ENCODE results near the gene DDX3X. TPM values are rescaled to one million over a fixed set of nuclear protein-coding genes. Genes with fewer than 3 reads are reported as not detected.
"Not testable (repeated sequence)": the region's sequence is repeated elsewhere in the genome, so short reads cannot be mapped to it uniquely, and the experiment has no call there.

DDX3X gene
- total and polyA plus RNA-seq, 7 experiments from 2014 or later = 209 to 790 (median 295) TPM

DNA sequence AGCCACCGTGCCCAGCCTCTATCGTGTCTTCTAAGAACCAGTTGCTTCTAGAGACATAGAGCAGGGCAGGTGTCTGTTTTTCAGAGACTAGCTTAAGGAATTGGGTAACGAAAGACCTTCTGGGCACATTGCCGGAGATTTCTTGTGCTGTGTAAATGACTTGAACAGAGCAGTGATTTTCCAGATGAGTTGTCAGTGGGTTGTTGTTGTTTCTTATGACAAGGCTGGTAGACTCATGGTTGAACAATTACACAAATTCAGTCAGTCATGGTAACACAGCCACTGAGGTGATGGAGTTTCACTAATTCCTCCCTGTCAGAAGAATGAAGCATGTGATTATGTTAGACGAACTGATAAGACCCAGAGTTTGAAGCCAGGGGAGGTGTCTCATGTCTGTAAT lies 20.5 kb upstream of the DDX3X start:
- no peaks in the 10 kb centered on the region for H3K4me1 ChIP-seq (ENCODE audit: control insufficient read depth in 2 of 2, insufficient read depth in 2 of 2, low read length in 2 of 2)
- no peaks in the 10 kb centered on the region for H3K9me3 ChIP-seq (ENCODE audit: control insufficient read depth in 2 of 3, low read length in 3 of 3)
- peaks cover 0 to 10% (median 0%) of the 10 kb centered on the region in 7 donors for H3K4me1 Mint-ChIP-seq
- H3K27ac Mint-ChIP-seq = no peak overlapping the region
- H3K9me3 Mint-ChIP-seq = no peaks in the 10 kb centered on the region
- H3K27ac ChIP-seq (ENCODE audit: low read depth, low read length) = no peak overlapping the region
- DNase-seq = no peak
- no peak for ATAC-seq
- H3K4me3 ChIP-seq (ENCODE audit: low read length) = no peak overlapping the region
- ChIA-PET CTCF (no interaction called here), POLR2A (interaction anchor here (0.5 kb wide), 1 partner anchor 23 kb away, joined by 5 read pairs; no protein-coding TSS in a partner anchor)
- no peak overlapping the region for H3K4me3 Mint-ChIP-seq
- no peaks in the 10 kb centered on the region for H3K36me3 Mint-ChIP-seq
- H3K27me3 Mint-ChIP-seq = no peaks in the 10 kb centered on the region
- H3K36me3 ChIP-seq (ENCODE audit: control insufficient read depth in 2 of 3, insufficient read depth in 3 of 3, low read length in 3 of 3) = no peaks in the 10 kb centered on the region
- intact Hi-C loops (cut with micrococcal nuclease) = no loop called here
- no peaks in the 10 kb centered on the region for H3K27me3 ChIP-seq (ENCODE audit: control insufficient read depth in 2 of 2, insufficient read depth in 2 of 2, low read length in 2 of 2)

DNA sequence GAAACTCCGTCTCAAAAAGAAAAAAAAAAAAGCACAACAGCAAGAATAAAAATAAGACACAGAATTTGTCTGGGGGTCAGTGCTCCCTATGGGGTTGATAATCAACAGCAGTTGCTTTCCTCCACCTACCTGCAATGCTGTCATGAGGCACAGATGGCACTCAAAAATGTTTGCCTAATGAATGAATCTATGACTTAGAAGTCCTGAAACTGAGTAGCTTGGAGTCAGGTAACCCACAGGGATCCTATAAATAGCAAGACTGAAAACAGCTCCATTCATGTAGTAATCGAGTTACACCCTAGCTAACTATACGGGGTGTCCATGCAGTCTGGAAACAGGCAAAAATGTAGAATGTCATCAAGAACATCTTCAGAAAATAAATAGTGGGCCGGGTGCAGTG lies 19.8 kb upstream of the DDX3X start:
- Mint-ChIP-seq H3K4me1 (peaks cover 0 to 10% (median 0%) of the 10 kb centered on the region in 7 donors), H3K27ac (no peak overlapping the region), H3K36me3 (no peaks in the 10 kb centered on the region), H3K9me3 (no peaks in the 10 kb centered on the region), H3K27me3 (no peaks in the 10 kb centered on the region), H3K4me3 (no peak overlapping the region)
- POLR2A ChIA-PET = no interaction called here
- H3K27ac ChIP-seq (ENCODE audit: low read depth, low read length) = no peak overlapping the region
- H3K4me1 ChIP-seq (ENCODE audit: control insufficient read depth in 2 of 2, insufficient read depth in 2 of 2, low read length in 2 of 2) = no peaks in the 10 kb centered on the region
- no peak overlapping the region for H3K4me3 ChIP-seq (ENCODE audit: low read length)
- DNase-seq = no peak
- H3K27me3 ChIP-seq (ENCODE audit: control insufficient read depth in 2 of 2, insufficient read depth in 2 of 2, low read length in 2 of 2) = no peaks in the 10 kb centered on the region
- intact Hi-C loops (cut with micrococcal nuclease) = no loop called here
- CTCF ChIA-PET = no interaction called here
- ATAC-seq = no peak
- no peaks in the 10 kb centered on the region for H3K36me3 ChIP-seq (ENCODE audit: control insufficient read depth in 2 of 3, insufficient read depth in 3 of 3, low read length in 3 of 3)
- H3K9me3 ChIP-seq (ENCODE audit: control insufficient read depth in 2 of 3, low read length in 3 of 3) = no peaks in the 10 kb centered on the region

- ChIA-PET CTCF (no interaction called here), POLR2A (no interaction called here)
- no peak overlapping the region for H3K4me3 Mint-ChIP-seq
These were observed 19.1 kb upstream of the DDX3X start for GRCh38 chrX:41314881-41315280.

GRCh38 chrX:41316266-41316665 lies 17.7 kb upstream of the DDX3X start:
- CTCF ChIA-PET = interaction anchor here (0.6 kb wide), 1 partner anchor 419 kb away, joined by 3 read pairs; no protein-coding TSS in a partner anchor
- H3K27ac Mint-ChIP-seq; H3K36me3 ChIP-seq (ENCODE audit: control insufficient read depth in 2 of 3, insufficient read depth in 3 of 3, low read length in 3 of 3); H3K27me3 ChIP-seq (ENCODE audit: control insufficient read depth in 2 of 2, insufficient read depth in 2 of 2, low read length in 2 of 2); H3K9me3 ChIP-seq (ENCODE audit: control insufficient read depth in 2 of 3, low read length in 3 of 3); DNase-seq; H3K4me1 Mint-ChIP-seq; intact Hi-C loops (cut with micrococcal nuclease); H3K27me3 Mint-ChIP-seq; POLR2A ChIA-PET; H3K27ac ChIP-seq (ENCODE audit: low read depth, low read length); H3K4me1 ChIP-seq (ENCODE audit: control insufficient read depth in 2 of 2, insufficient read depth in 2 of 2, low read length in 2 of 2); H3K4me3 ChIP-seq (ENCODE audit: low read length); H3K9me3 Mint-ChIP-seq; H3K36me3 Mint-ChIP-seq; H3K4me3 Mint-ChIP-seq; ATAC-seq: not testable (repeated sequence)

More at GRCh38 chrX:41314881-41315280, 19.1 kb upstream of the DDX3X start:
- Mint-ChIP-seq H3K4me1 (peaks cover 0 to 10% (median 0%) of the 10 kb centered on the region in 7 donors), H3K36me3 (no peaks in the 10 kb centered on the region), H3K27me3 (no peaks in the 10 kb centered on the region), H3K27ac (no peak overlapping the region), H3K9me3 (no peaks in the 10 kb centered on the region)
- DNase-seq = no peak
- H3K4me3 ChIP-seq (ENCODE audit: low read length) = no peak overlapping the region
- no peaks in the 10 kb centered on the region for H3K9me3 ChIP-seq (ENCODE audit: control insufficient read depth in 2 of 3, low read length in 3 of 3)
- no peaks in the 10 kb centered on the region for H3K4me1 ChIP-seq (ENCODE audit: control insufficient read depth in 2 of 2, insufficient read depth in 2 of 2, low read length in 2 of 2)
- ATAC-seq = no peak
- no peak overlapping the region for H3K27ac ChIP-seq (ENCODE audit: low read depth, low read length)
- no peaks in the 10 kb centered on the region for H3K36me3 ChIP-seq (ENCODE audit: control insufficient read depth in 2 of 3, insufficient read depth in 3 of 3, low read length in 3 of 3)
- no peaks in the 10 kb centered on the region for H3K27me3 ChIP-seq (ENCODE audit: control insufficient read depth in 2 of 2, insufficient read depth in 2 of 2, low read length in 2 of 2)
- intact Hi-C loops (cut with micrococcal nuclease) = no loop called here

DNA sequence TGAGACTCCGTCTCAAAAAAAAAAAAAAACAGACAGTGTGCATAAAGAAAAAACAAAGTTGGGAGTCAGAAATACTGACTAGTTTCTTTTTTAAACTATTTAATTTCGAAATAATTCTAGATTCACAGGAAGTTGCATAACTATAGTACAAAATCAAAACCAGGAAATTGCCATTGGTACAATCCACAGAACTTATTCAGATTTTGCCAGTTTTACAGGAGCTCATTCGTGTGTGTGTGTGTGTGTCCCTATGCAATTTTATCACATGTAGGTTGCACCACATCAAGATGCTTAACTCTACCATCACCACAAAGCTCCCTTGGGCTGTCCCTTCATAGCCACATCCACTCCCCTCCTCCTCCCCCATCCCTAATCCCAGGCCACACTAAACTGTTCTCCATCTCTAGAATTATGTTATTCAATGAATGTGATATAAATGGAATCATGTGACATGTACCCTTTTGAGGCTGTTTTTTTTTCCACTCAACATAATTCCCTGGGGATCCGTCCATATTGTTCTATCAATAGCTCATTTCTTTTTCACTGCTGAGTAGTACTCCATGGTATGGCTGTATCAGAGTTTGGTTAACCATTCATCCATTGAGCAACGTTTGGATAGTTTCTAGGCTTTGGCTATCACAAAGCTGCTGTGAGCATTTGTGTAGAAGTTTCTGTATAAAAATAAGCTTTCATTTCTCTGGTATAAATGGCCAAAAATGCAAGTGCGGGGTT lies 16.3 kb upstream of the DDX3X start:
- H3K4me3 Mint-ChIP-seq = no peak overlapping the region
- POLR2A ChIA-PET = interaction anchor here (0.6 to 1.0 kb wide), 4 partner anchors 12 to 66 kb away, joined by 3 to 6 read pairs (median 3); partner anchors contain the start of gene DDX3X
- CTCF ChIA-PET = no interaction called here
- no peaks in the 10 kb centered on the region for H3K27me3 Mint-ChIP-seq
- H3K9me3 Mint-ChIP-seq = no peaks in the 10 kb centered on the region
- H3K4me3 ChIP-seq (ENCODE audit: low read length) = no peak overlapping the region
- no peaks in the 10 kb centered on the region for H3K27me3 ChIP-seq (ENCODE audit: control insufficient read depth in 2 of 2, insufficient read depth in 2 of 2, low read length in 2 of 2)
- H3K36me3 ChIP-seq (ENCODE audit: control insufficient read depth in 2 of 3, insufficient read depth in 3 of 3, low read length in 3 of 3) = no peaks in the 10 kb centered on the region
- H3K9me3 ChIP-seq (ENCODE audit: control insufficient read depth in 2 of 3, low read length in 3 of 3) = no peaks in the 10 kb centered on the region
- intact Hi-C loops (cut with micrococcal nuclease) = no loop called here
- H3K36me3 Mint-ChIP-seq = no peaks in the 10 kb centered on the region
- ATAC-seq (no peak), DNase-seq (no peak)
- H3K27ac ChIP-seq (ENCODE audit: low read depth, low read length) = no peak overlapping the region
- H3K27ac Mint-ChIP-seq = no peak overlapping the region
- no peaks in the 10 kb centered on the region for H3K4me1 ChIP-seq (ENCODE audit: control insufficient read depth in 2 of 2, insufficient read depth in 2 of 2, low read length in 2 of 2)
- H3K4me1 Mint-ChIP-seq = no peaks in the 10 kb centered on the region

GRCh38 chrX:41320393-41320792 lies 13.6 kb upstream of the DDX3X start:
- CTCF ChIA-PET = no interaction called here
- H3K4me3 ChIP-seq (ENCODE audit: low read length) = no peak overlapping the region
- H3K27me3 Mint-ChIP-seq = no peaks in the 10 kb centered on the region
- no peaks in the 10 kb centered on the region for H3K4me1 ChIP-seq (ENCODE audit: control insufficient read depth in 2 of 2, insufficient read depth in 2 of 2, low read length in 2 of 2)
- no peak overlapping the region for H3K27ac Mint-ChIP-seq
- H3K27ac ChIP-seq (ENCODE audit: low read depth, low read length) = no peak overlapping the region
- H3K27me3 ChIP-seq (ENCODE audit: control insufficient read depth in 2 of 2, insufficient read depth in 2 of 2, low read length in 2 of 2) = no peaks in the 10 kb centered on the region
- intact Hi-C loops (cut with micrococcal nuclease) = no loop called here
- no peak overlapping the region for H3K4me3 Mint-ChIP-seq
- no peaks in the 10 kb centered on the region for H3K4me1 Mint-ChIP-seq
- H3K9me3 Mint-ChIP-seq = no peaks in the 10 kb centered on the region
- H3K36me3 Mint-ChIP-seq = no peaks in the 10 kb centered on the region
- no peaks in the 10 kb centered on the region for H3K36me3 ChIP-seq (ENCODE audit: control insufficient read depth in 2 of 3, insufficient read depth in 3 of 3, low read length in 3 of 3)
- DNase-seq = no peak
- POLR2A ChIA-PET = interaction anchor here (2.2 kb wide), 1 partner anchor 11 kb away, joined by 5 read pairs; no protein-coding TSS in a partner anchor
- no peaks in the 10 kb centered on the region for H3K9me3 ChIP-seq (ENCODE audit: control insufficient read depth in 2 of 3, low read length in 3 of 3)
- no peak for ATAC-seq
